Islet of Langerhans (tissue), 1 donor: ENCODE data around the gene CNTN3.

Source experiments
- FAIRE-seq: peaks from one replicate; lab custom pipeline; 2011; peaks lifted over from hg19 to GRCh38; lab: Jason Lieb, UNC

The CNTN3 gene

DNA sequence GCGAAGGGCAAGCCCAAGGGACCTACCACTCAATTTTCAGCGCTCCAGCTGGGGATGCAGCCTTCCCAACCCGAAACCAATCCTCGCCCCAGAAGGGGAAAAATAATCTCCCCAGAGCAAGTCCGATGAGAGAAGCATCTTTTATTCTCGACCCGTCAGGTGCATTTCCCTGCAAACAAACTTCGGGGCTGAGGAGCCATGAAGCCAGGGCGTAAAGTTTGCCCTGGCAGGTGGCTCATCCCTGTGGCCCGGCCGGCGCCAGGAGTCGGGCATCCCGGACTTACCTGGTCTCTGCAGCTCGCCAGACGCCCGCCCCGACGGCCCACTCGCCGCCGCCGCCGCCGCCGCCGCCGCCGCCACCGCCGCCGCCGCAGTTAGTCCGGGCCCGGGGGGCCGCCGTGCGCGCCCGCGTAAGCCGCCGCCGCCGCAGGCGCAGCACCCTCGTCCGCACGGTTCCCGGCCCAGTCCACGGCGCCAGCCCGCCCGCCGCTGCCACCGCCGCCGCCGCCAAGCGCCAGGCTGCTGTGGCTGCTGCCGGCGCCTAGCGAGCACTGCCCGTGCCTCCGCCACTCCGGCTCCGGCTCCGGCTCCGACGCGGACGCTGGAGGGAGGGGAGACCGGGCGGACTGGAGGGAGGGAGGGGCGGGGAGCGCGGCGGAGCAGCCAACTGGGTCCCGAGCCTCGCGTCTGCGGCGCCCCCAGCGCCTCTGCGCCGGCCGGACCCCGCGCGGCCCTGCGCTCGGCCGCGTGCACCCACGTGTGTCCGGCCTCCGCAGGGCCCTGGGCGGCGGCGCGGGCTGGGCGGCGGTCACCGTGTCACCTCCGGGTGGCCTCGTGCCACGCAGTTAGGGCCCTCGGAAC lies at the start of gene CNTN3:
Gene CNTN3, minus strand, starts transcription at position 553 of the 861 bp plus-strand sequence. CDS start 93,547 bp downstream, outside the sequence.
- no peak for FAIRE-seq

DNA sequence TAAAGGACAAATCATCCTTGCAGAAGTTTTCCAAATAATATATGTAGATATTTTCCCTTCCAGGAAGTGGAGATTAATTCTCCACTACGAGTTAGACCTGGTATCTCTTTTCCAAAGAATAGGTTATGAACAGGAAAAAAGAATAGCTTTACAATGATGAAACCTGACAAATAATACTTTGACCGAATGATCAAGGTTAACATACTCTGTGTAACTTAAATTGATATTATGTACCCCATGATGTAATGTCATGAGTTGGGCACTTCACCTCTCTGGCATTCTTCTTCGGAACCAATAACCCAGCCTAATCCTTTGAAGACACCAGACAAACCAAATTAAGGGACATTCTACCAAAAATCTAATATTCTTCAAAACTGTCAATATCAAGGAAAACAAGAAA lies 48.7 kb upstream of the CNTN3 start:
- no peak for FAIRE-seq

GRCh38 chr3:74661672-74662071 lies 47.2 kb upstream of the CNTN3 start:
- no peak for FAIRE-seq

DNA sequence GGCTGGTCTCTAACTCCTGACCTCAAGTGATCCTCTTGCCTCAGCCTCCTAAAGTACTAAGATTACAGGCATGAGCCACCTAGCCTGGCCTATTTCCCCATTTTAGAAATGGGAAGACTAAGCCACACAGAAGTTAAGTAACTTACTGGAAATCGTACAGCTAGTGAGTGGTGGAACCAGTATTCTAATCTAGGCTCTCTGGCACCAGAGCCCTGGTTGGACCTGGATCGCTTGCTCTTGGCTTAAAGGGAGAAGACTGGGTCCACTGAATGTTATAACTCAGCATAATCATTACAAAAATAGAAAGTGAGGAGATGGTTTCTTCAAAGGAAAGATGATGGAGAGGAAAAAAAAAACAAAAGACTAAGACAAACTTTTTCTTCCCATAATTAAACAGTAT lies 37.4 kb upstream of the CNTN3 start:
- no peak for FAIRE-seq

DNA sequence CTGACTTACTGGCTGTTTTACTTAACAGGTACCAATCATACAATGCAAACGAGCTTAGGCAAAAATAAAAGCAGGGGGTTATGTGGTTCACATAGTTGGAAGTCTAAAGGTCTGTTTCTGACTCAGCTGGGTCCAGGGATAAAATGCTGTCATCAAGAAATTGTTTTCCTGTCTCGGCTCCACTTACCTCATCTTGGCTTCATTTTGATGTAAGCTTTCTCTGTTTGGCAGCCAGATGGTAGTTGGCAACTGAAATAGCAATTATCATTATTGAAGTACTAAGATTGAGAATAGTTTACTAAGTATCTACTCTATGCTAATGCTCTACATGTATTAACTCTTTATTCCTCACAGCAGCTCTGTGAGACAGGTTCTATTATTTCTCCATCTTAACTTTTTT lies 36.8 kb upstream of the CNTN3 start:
- no peak for FAIRE-seq

- FAIRE-seq, result no peak
Observed at GRCh38 chr3:74648107-74648506, 33.6 kb upstream of the CNTN3 start.

DNA sequence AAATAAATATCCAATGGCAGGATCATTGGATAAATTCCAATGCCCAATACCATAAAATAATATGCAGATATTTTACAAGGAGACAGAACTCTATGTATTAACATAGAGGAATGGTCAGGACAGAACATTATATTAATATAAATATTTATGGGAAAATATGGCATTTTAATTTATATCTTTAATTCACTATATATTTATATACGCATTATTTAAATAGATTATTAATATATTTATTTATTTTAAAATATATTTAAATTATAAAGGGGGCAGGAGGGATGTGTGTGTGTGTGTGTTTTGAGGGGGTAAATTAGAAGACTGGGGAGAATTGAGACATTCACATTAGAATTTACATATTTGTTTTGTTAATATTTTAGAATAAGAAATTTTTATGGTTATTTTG lies 31.6 kb upstream of the CNTN3 start:
- FAIRE-seq, result no peak

GRCh38 chr3:74643636-74644035 lies 29.2 kb upstream of the CNTN3 start:
- FAIRE-seq, result no peak

GRCh38 chr3:74642876-74643275 lies 28.4 kb upstream of the CNTN3 start:
- no peak for FAIRE-seq

DNA sequence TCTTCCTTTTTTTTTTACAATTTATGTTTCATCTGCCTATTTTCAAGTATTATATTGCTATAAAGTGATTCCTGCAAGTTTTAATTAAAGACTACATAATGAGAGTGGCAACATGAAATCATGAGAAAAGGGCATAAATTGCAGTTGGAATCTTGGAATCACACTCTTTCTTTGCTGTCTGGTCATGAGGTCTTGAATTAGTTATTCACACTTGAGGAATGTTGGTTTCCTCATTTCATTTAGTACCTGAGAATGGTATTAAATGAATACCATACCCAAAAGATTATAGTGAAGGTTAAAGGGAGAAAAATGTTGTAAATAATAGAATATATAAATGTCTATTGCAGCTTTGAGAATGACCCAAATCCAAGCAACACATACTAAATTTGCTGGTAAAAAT lies 25.8 kb upstream of the CNTN3 start:
- FAIRE-seq, result no peak

- FAIRE-seq, result no peak
Observed at GRCh38 chr3:74639681-74640080, 25.2 kb upstream of the CNTN3 start.

DNA sequence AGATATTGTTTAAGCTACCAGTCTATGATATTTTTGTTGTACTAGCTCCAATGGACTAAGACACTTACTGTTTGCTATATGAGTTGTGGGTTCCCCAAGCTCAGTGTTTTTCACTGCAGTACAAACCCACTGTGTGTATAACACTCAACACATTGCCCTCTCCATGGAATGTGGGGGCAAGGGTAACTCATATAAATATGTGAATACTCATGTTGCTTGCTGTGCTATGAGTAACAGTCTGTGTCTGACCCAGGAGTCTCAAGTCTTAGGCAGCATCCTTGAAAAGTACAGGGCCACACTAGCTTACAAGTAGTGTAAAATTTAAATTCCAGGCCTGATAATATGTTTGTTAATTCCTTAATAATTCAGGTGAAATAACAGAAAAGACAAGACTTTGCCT lies 22.5 kb upstream of the CNTN3 start:
- no peak for FAIRE-seq

DNA sequence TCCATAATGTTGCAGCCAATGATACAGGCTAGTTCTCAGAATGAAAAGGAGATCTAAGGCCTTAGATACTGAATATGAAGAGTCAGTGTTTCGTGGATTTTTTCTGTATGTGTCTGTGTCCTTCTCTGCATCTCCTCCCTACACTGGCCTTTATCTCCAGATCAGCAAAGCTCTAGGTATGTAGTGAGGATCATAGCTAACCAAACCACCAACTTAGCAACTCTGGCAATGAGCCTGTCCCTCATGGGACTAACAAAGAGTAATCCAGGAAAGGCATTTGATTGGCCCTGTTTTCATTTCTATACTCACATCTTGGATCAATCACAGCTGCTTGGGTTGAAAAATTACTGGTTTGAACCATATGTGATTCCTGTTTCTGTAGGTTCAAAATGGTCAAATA lies 18.6 kb upstream of the CNTN3 start:
- no peak for FAIRE-seq

GRCh38 chr3:74631351-74632140 lies 17.1 kb upstream of the CNTN3 start:
- FAIRE-seq, result no peak

GRCh38 chr3:74630602-74631001 lies 16.1 kb upstream of the CNTN3 start:
- FAIRE-seq, result peak; percentile 51

GRCh38 chr3:74626011-74626410 lies 11.6 kb upstream of the CNTN3 start:
- FAIRE-seq, result no peak

DNA sequence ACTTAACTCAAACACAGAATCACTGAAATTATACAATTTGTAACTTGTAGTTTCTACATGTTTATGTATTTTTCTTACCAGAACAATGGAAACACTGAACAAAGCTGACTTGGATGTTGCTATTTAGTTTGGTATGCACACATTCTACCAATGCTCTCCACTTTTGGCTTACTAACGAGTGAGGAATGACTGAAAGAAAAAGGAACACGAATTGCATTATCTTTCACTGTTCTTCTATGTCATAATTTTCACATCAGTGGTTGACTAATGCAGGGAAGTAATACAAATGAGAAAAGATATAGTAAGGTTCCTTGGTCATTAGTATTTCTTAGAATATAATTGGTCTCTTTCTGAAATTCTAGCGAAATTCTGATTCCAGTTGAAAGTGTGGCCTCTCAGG lies 9.8 kb upstream of the CNTN3 start:
- FAIRE-seq, result no peak

DNA sequence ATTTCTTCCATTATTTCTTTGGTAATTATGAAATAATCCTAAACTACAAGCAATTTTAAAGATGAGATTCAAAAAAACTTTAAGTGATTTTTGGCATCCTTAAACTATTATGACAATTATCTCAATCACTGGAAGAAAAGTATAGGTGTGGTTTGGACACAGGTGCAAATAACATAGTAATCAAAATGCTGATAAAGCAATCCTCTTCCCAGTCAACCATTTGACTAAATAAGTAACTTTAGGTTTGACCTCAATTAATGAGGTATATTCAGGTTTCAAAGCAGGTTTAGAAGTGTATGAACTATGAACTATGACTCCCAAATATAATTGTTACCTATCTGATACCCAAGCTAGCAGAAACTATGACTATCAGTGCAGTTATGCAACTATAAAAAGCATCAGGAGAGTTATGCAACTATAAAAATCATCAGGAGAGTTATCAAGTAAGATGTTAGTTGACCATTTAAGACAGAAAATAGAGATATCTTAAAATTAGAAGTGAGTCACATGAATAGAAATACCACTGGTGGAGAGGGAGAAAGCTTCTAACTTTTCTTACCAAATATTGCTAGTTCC lies 8.9 kb upstream of the CNTN3 start:
- FAIRE-seq, result no peak

DNA sequence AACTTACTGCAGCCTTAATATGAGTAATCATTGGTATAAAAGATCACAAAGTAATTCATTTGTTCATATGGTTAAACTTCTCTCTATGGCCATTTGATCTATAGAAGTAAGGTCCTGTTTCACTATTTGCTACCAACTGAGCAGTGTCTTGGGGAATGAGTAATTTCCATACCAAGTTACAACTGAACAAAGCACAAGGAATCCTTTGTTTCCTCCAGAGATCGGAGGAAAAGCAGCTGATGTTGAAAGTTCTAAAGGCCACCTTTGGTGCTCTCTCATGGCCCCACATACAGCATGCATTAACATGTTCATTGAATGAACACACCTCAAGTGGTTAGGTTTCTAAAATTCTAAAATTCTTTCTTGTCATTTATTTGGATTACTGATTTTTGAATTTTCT lies 7.1 kb upstream of the CNTN3 start:
- FAIRE-seq, result no peak

DNA sequence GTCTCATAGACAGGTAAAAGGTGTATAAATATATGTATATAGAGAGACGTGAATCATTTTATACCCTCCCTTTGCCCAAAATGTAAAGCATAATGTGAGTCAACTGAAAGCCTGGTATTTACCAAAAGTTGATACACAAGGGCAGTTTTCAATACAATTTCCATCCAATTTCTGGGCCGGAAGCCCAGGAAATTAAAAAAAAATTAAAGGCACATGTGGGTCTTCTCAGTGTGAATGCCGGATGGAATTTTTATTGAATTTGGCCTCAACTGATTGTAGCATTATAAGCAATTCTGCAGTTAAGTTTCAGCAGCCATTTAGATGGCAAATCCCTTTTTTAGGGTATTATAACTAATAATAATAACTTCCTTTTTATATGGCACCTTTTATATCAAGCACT lies 3.3 kb upstream of the CNTN3 start:
- no peak for FAIRE-seq

DNA sequence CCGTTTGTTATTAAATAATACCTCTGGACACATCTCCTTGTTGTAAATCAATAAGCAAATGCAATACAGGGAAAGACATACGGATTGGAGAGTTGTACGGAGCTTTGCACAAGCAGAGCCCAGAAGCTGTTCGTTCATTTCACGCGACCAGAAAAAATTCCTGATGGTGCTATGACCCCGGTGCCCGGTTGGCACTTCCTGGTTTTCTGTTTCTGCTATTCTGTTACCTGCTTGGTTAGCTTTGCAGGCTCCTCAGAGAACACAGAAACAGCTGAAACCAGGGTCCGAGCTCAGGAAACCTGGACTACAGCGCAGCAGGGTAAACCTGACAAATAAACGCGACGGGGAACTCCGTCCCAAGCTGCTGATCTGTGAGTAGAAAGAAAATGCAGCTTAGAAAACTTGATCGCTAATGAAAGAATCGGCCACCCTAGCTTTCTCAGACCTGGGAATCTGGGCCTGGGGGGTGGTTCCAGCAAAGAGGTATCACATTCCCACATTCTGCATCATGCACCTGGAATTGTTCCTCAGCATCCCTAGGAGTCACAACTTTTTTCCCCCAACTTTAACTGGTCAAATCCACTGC lies 845 bp downstream of the CNTN3 start:
- FAIRE-seq, result no peak

DNA sequence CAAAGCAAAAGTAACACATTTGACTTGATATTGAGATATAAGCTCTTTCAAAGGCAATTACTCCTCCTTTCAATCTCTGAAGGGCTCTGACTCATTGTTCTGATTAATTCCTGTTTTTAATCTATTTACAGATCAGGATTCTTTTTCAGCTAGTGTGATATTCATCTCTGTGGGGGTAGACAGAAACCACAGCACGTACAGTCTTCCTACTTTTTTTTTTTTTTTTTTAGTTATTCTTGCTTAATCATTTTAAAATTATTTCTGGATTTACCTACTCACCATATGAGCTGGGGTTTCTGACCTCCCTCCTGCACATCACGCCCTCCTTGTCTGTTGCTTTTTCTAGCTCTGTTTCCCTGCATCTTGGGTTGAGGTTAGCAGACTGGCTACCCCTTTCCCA lies 1.4 kb downstream of the CNTN3 start:
- peak; percentile 68 for FAIRE-seq

DNA sequence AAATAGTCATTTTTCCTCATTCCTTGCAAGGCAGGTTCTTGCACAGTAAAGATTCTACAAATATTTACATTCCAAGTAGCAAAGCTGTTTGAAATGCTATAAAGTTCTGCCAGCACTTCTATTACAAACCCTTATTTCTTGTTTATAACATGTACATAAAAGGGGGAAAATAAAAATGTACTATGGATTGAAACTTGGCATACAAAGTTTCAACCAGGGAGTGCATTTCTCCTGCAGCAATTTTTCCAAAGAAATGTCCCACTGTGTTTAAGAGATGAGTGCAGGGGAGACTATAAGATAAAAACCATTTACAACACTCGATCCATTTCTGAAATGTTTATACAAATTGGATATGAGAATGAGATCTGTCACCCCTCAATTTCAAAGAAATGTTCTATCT lies 3.3 kb downstream of the CNTN3 start:
- FAIRE-seq, result no peak
